H1 (cell line): ENCODE data around the gene EPB41L4B. TPM values are rescaled to one million over a fixed set of nuclear protein-coding genes. Genes with fewer than 3 reads are reported as not detected.

Experiments used
- BCL11A ChIP-seq, 2 experiments: IDR thresholded peaks; one replicate each; pipeline ENCODE4 v1.6.1; 2011; ENCODE audit warnings: low read depth in 2 of 2, low read length in 2 of 2, mild to moderate bottlenecking in 2 of 2
- CHD1 ChIP-seq: IDR thresholded peaks from 2 replicates; pipeline ENCODE4 v1.6.1; 2012; ENCODE audit warnings: low read depth, low read length, improper control_type of control experiment
- CHD7 ChIP-seq: fragments of 300-600 bp; sonication (generic); IDR thresholded peaks from 2 replicates; pipeline ENCODE4 v1.7.1; 2012; ENCODE audit warnings: low read length, moderate library complexity, mild to moderate bottlenecking, inconsistent platforms; ENCODE audit not compliant: insufficient replicate concordance
- CREB1 ChIP-seq: IDR thresholded peaks from 2 replicates; pipeline ENCODE4 v1.6.1; 2012; ENCODE audit warnings: inconsistent platforms
- EP300 ChIP-seq, 2 experiments: IDR thresholded peaks; 1 replicate in 1 of 2; 2 replicates in 1 of 2; pipeline ENCODE4 v1.6.1; 2011 to 2012; ENCODE audit warnings: low read depth in 2 of 2, low read length in 2 of 2, mild to moderate bottlenecking in 2 of 2, borderline replicate concordance in 1 of 2, inconsistent platforms in 1 of 2, moderate library complexity in 1 of 2
- YY1 ChIP-seq: IDR thresholded peaks from 2 replicates; pipeline ENCODE4 v1.6.1; 2011; ENCODE audit warnings: low read depth, mild to moderate bottlenecking, low read length
- ZNF274 ChIP-seq: IDR thresholded peaks from 2 replicates; pipeline ENCODE4 v1.7.0; 2012; ENCODE audit warnings: low read length, borderline replicate concordance; ENCODE audit errors: extremely low read depth
- polyA plus RNA-seq, 7 experiments: library from polyadenylated mRNA; depleted of rRNA in 3 of 7; stranded (reverse) in 5 of 7; unstranded in 2 of 7; fragments of >200 nt in 5 of 7; fragments of 200-250 nt in 2 of 7; gene quantifications; 1 replicate in 5 of 7; 2 replicates in 1 of 7; 4 replicates in 1 of 7; pipeline versions ENCODE4 v1.2.1 to v1.2.3, GENCODE V29; 2011 to 2013; ENCODE audit warnings: missing spikeins in 2 of 7, mixed read lengths in 2 of 7
- total RNA-seq: library from RNA; stranded (reverse); fragmentation: NEBNext Ultra II Directional; extraction: Animal tissue kit (Norgen Biotek cat#: 25700); gene quantifications from 2 replicates; pipeline ENCODE4 v1.2.1, GENCODE V29; 2021

Gene EPB41L4B
- total and polyA plus RNA-seq, 2 of the 8 experiments (the other 6 are each of a cell fraction or from before 2014, with no cell fraction given): 11.9 to 25.0 TPM

GRCh38 chr9:109301012-109301411 is 19.8 kb downstream of the EPB41L4B start (continued):
- TF ChIP-seq CHD7 (no peak), CREB1 (no peak), CHD1 (no peak), EP300 (IDR thresholded peaks at IDR 0.05; ENCODE audit: borderline replicate concordance in 1 of 2, low read depth in 2 of 2, low read length in 2 of 2) (no peak), ZNF274 (no peak), BCL11A (IDR thresholded peaks at IDR 0.05; ENCODE audit: low read depth in 2 of 2, low read length in 2 of 2) (no peak), YY1 (no peak)
